OCI-LY7 (cell line): ENCODE measurements around the gene TRIM77.
"Not testable (repeated sequence)": the region's sequence is repeated elsewhere in the genome, so short reads cannot be mapped to it uniquely, and the experiment has no call there.

ENCODE experiments used
- CTCF ChIP-seq: fragments of 200-600 bp; sonication (generic); conservative IDR thresholded peaks from 2 replicates; pipeline ENCODE4 v1.5.1; 2014; ENCODE audit warnings: mild to moderate bottlenecking, antibody characterized with exemption, low read length, moderate library complexity, mixed read lengths
- EZH2phosphoT487 ChIP-seq: fragments of 200-600 bp; sonication (generic); IDR thresholded peaks from 2 replicates; pipeline ENCODE4 v1.6.1; 2018; ENCODE audit warnings: low read depth, borderline replicate concordance, mild to moderate bottlenecking, mixed run types, antibody characterized with exemption, low read length, moderate library complexity, mixed read lengths

DNA sequence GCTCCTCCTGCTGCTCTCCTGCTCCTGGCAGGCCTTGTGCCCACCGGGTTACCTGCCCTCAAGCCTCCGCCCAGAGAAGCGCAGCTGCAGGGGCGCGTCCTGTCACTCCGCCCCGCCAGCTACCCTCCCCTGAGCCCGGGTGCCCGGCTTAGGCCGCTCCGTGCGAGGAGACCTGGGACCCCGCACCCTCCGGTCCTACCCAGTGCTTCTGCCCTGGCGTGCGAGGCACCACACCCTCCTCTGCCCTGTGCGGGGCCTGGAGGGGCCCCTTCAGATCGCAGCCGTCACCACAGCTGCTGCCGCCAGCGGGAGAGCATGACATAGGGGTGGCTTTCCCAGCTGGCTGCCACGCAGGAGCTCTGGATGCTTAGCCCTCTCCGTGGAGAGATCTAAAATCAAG, 20.1 kb downstream of the TRIM77 start:
- TF ChIP-seq CTCF, EZH2phosphoT487: not testable (repeated sequence)
